KMS-11 (cell line): ENCODE measurements around the gene JAM3.

ENCODE experiments used
- H2AFZ ChIP-seq: fragments of 200-600 bp; sonication (generic); 2 replicates; pipeline ENCODE4 v1.6.1; 2016; ENCODE audit warnings: antibody characterized with exemption, mixed run types, low read depth
- H3K27ac ChIP-seq: fragments of 200-600 bp; sonication (generic); 2 replicates; pipeline ENCODE4 v1.6.1; 2016; ENCODE audit warnings: mild to moderate bottlenecking, mixed run types
- H3K27me3 ChIP-seq: fragments of 200-600 bp; sonication (generic); 2 replicates; pipeline ENCODE4 v1.6.1; 2017; ENCODE audit warnings: mild to moderate bottlenecking, low read depth, mixed run types, moderate library complexity; ENCODE audit not compliant: insufficient read depth
- H3K36me3 ChIP-seq: fragments of 200-600 bp; sonication (generic); 2 replicates; pipeline ENCODE4 v1.6.1; 2017; ENCODE audit warnings: mild to moderate bottlenecking, mixed run types; ENCODE audit not compliant: insufficient read depth
- H3K4me1 ChIP-seq: fragments of 200-600 bp; sonication (generic); 2 replicates; pipeline ENCODE4 v1.6.1; 2016; ENCODE audit warnings: mild to moderate bottlenecking, low read depth, mixed run types; ENCODE audit not compliant: poor library complexity, severe bottlenecking
- H3K4me2 ChIP-seq: fragments of 200-600 bp; sonication (generic); 2 replicates; pipeline ENCODE4 v1.7.0; 2016; ENCODE audit warnings: mild to moderate bottlenecking, mixed run types
- H3K4me3 ChIP-seq: fragments of 200-600 bp; sonication (generic); IDR thresholded peaks from 2 replicates; pipeline ENCODE4 v1.6.1; 2017; ENCODE audit warnings: low read depth, low read length, mixed read lengths; ENCODE audit not compliant: insufficient read depth
- H3K79me2 ChIP-seq: fragments of 200-600 bp; sonication (generic); 2 replicates; pipeline ENCODE4 v1.6.1; 2016; ENCODE audit warnings: low read depth, mixed run types; ENCODE audit not compliant: insufficient read depth
- H3K9ac ChIP-seq: fragments of 200-600 bp; sonication (generic); 2 replicates; pipeline ENCODE4 v1.6.1; 2016; ENCODE audit warnings: mild to moderate bottlenecking, mixed run types
- H4K20me1 ChIP-seq: fragments of 200-600 bp; sonication (generic); 2 replicates; pipeline ENCODE4 v1.6.1; 2016; ENCODE audit warnings: mild to moderate bottlenecking, mixed run types; ENCODE audit not compliant: insufficient read depth
- TF ChIP-seq, protein P1 (sequence below): fragments of 200-600 bp; sonication (generic); conservative IDR thresholded peaks from 2 replicates; pipeline ENCODE4 v1.6.1; 2017; ENCODE audit warnings: low read depth, mild to moderate bottlenecking, antibody characterized with exemption, low read length, moderate library complexity, mixed read lengths

Gene JAM3

DNA sequence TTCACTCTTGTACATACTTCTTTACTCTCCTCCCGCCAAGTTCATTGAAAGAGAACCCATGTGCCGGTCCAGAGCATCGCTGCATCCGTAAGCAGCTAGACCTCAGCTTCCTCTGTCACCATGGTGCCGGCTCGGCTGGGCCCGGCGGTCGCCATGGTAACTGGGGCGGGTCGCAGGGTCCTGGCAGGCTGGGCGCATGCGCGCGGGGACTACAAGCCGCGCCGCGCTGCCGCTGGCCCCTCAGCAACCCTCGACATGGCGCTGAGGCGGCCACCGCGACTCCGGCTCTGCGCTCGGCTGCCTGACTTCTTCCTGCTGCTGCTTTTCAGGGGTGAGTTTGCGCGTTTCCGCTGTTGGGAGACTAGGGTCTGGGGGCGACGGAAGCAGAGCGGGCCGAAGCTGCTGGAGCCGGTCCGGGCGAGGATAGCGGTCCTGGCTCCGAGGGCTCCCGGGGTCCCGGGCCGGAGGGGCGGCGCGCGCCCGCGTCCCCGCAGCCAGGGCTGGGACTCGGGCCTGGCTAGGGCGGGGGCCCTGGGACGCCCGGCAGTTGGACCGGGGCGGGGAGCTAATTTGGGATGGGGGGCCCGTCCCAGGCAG lies at the start of gene JAM3:
Gene JAM3, plus strand, starts transcription at position 244 of the 597 bp plus-strand sequence. Its CDS starts 12 bp downstream, at position 256.
- Histone ChIP-seq H3K4me3 (no peak within 1 kb of the TSS), H3K27me3 (no peaks in the 10 kb centered on the region), H3K4me1 (no peaks in the 10 kb centered on the region), H2AFZ (peak within 1 kb of the TSS; percentile 66), H3K79me2 (no peaks in the 10 kb centered on the region), H3K36me3 (no peaks in the 10 kb centered on the region), H3K27ac (no peak within 1 kb of the TSS), H3K4me2 (peak within 1 kb of the TSS; percentile 33; the same call in 1 of the 2 replicates), H4K20me1 (no peaks in the 10 kb centered on the region), H3K9ac (peak within 1 kb of the TSS; percentile 41; the same call in 1 of the 2 replicates)
- TF ChIP-seq, protein P1, sequence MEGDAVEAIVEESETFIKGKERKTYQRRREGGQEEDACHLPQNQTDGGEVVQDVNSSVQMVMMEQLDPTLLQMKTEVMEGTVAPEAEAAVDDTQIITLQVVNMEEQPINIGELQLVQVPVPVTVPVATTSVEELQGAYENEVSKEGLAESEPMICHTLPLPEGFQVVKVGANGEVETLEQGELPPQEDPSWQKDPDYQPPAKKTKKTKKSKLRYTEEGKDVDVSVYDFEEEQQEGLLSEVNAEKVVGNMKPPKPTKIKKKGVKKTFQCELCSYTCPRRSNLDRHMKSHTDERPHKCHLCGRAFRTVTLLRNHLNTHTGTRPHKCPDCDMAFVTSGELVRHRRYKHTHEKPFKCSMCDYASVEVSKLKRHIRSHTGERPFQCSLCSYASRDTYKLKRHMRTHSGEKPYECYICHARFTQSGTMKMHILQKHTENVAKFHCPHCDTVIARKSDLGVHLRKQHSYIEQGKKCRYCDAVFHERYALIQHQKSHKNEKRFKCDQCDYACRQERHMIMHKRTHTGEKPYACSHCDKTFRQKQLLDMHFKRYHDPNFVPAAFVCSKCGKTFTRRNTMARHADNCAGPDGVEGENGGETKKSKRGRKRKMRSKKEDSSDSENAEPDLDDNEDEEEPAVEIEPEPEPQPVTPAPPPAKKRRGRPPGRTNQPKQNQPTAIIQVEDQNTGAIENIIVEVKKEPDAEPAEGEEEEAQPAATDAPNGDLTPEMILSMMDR = no peak

DNA sequence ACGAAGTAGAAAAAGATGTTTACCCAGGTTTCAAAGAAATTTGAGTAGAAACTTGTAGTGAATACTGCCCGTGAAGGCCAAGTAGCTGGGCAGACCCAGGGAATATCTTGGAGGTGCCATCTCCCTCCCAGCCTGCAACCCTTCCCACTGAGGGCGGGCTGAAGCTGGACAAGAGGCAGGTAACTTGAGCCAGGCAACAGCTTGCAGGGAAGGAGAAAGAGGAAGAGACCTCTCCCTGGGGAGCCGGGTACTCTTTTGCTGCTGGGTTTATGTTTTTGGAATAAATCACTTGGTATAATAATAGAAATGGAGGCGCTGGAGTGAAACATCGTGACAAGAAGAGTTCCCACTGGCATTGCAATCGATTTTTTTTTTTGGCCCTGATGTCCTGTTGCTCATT lies 49.4 kb upstream of the JAM3 start:
- Histone ChIP-seq H4K20me1 (no peaks in the 10 kb centered on the region), H3K27me3 (no peaks in the 10 kb centered on the region), H3K27ac (no peak overlapping the region), H3K4me3 (no peak overlapping the region), H3K36me3 (no peaks in the 10 kb centered on the region), H2AFZ (no peak overlapping the region), H3K79me2 (no peaks in the 10 kb centered on the region), H3K4me2 (no peak overlapping the region), H3K4me1 (no peaks in the 10 kb centered on the region), H3K9ac (no peak overlapping the region)
- TF ChIP-seq, protein P1 = no peak

DNA sequence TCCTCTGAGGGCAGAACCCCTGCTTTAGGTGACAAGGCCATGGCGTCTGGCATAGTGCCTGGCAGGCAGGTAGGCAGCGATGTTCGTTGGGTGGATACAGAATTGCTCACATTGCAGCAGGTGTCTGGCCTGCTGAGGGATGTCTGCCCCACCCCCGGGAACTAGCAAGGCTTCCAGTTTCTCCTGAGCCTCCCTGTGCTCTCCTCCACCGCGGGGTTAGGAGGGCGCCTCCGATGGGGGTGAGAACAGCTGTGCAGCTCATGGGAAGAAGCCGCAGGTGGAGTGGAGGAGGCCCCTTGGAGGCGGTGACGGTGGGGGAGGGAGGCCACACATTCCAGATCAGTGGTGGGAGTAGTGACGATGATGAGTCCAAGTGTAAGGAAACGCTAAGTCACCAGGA lies 48.3 kb upstream of the JAM3 start:
- Histone ChIP-seq H3K4me1 (no peaks in the 10 kb centered on the region), H3K27me3 (no peaks in the 10 kb centered on the region), H3K4me2 (no peak overlapping the region), H3K9ac (no peak overlapping the region), H3K79me2 (no peaks in the 10 kb centered on the region), H3K4me3 (no peak overlapping the region), H2AFZ (no peak overlapping the region), H3K36me3 (no peaks in the 10 kb centered on the region), H3K27ac (no peak overlapping the region), H4K20me1 (no peaks in the 10 kb centered on the region)
- TF ChIP-seq, protein P1 = no peak

DNA sequence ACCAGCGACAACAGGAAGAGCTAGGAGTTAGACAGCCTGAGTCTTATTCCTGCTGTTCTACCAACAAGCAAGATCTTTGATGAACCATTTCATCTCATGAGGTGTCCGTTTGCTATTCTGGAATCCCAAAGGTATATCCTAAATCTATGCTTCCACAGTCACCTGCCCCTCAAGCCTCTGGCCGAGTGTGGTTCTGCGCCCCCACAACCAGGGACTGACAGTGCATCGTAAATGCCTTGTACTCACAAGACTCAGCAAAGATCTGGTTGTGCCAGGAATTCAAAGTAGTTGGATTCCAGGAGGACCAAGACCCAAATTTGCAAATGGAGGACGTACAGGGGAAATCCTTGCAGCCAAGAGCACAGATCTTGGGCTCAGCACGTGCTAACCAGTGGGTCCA lies 47.5 kb upstream of the JAM3 start:
- Histone ChIP-seq H3K4me3 (no peak overlapping the region), H3K9ac (no peak overlapping the region), H3K4me2 (no peak overlapping the region), H3K79me2 (no peaks in the 10 kb centered on the region), H2AFZ (no peak overlapping the region), H3K36me3 (no peaks in the 10 kb centered on the region), H3K27me3 (no peaks in the 10 kb centered on the region), H3K4me1 (no peaks in the 10 kb centered on the region), H3K27ac (no peak overlapping the region), H4K20me1 (no peaks in the 10 kb centered on the region)
- TF ChIP-seq, protein P1 = no peak
